ENCODE data around the gene PTH1R. TPM values are rescaled to one million over a fixed set of nuclear protein-coding genes. Genes with fewer than 3 reads are reported as not detected.

PTH1R gene
- total and polyA plus RNA-seq, 3 experiments from 2014 or later = not detected

- Mint-ChIP-seq H3K4me1 (peaks cover 60 to 79% (median 63%) of the 10 kb centered on the region in 3 donors), H3K27me3 (no peaks in the 10 kb centered on the region), H3K9me3 (peaks cover 4 to 11% (median 6%) of the 10 kb centered on the region in 5 donors), H3K27ac (peak overlapping the region; percentile 47 to 96 (median 75)), H3K4me3 (peak overlapping the region in 6 of 7 donors; percentile 33 to 85 (median 54)), H3K36me3 (peaks cover 8 to 64% (median 11%) of the 10 kb centered on the region in 3 donors)
- H3K36me3 ChIP-seq (ENCODE audit: insufficient read depth, low read length) = peaks cover 40% of the 10 kb centered on the region
- H3K27ac ChIP-seq (ENCODE audit: low read depth, low read length) = no peak overlapping the region
- no peaks in the 10 kb centered on the region for H3K9me3 ChIP-seq (ENCODE audit: low read length)
- DNase-seq = peak in 2 of 5 donors; percentile 17 to 43
- ChIA-PET CTCF (interaction anchor here (0.9 to 2.1 kb wide), 5 partner anchors 18 to 71 kb away, joined by 3 to 7 read pairs (median 4); partner anchors contain the start of gene NBEAL2), POLR2A (interaction anchor here (0.5 kb wide), 1 partner anchor 399 kb away, joined by 3 read pairs; no protein-coding TSS in a partner anchor)
- H3K27me3 ChIP-seq (ENCODE audit: insufficient read depth, low read length, poor library complexity, severe bottlenecking) = no peaks in the 10 kb centered on the region
- no peak overlapping the region for H3K4me3 ChIP-seq (ENCODE audit: low read length)
- peaks cover 59% of the 10 kb centered on the region for H3K4me1 ChIP-seq (ENCODE audit: insufficient read depth, low read length)
These were observed 49.6 kb downstream of the PTH1R start for GRCh38 chr3:46926871-46927717.

- Histone ChIP-seq H3K4me3 (ENCODE audit: low read length) (no peak overlapping the region), H3K9me3 (ENCODE audit: low read length) (no peaks in the 10 kb centered on the region), H3K27ac (ENCODE audit: low read depth, low read length) (no peak overlapping the region), H3K36me3 (ENCODE audit: insufficient read depth, low read length) (peaks cover 34% of the 10 kb centered on the region), H3K4me1 (ENCODE audit: insufficient read depth, low read length) (peaks cover 65% of the 10 kb centered on the region), H3K27me3 (ENCODE audit: insufficient read depth, low read length, poor library complexity, severe bottlenecking) (no peaks in the 10 kb centered on the region)
- Mint-ChIP-seq H3K4me3 (peak overlapping the region in 3 of 7 donors; percentile 20 to 86 (median 33)), H3K27me3 (no peaks in the 10 kb centered on the region), H3K27ac (peak overlapping the region in 5 of 8 donors; percentile 54 to 88 (median 69)), H3K4me1 (peaks cover 66 to 85% (median 69%) of the 10 kb centered on the region in 3 donors), H3K36me3 (peaks cover 8 to 58% (median 11%) of the 10 kb centered on the region in 3 donors), H3K9me3 (peaks cover 4 to 11% (median 6%) of the 10 kb centered on the region in 5 donors)
- POLR2A ChIA-PET = interaction anchor here (0.7 kb wide), 1 partner anchor 54 kb away, joined by 3 read pairs; no protein-coding TSS in a partner anchor
- CTCF ChIA-PET = interaction anchor here (0.9 to 2.1 kb wide), 3 partner anchors 18 to 70 kb away, joined by 3 to 7 read pairs (median 4); no protein-coding TSS in a partner anchor
- DNase-seq = no peak
These were observed 50.2 kb downstream of the PTH1R start for GRCh38 chr3:46927718-46928073.

DNA sequence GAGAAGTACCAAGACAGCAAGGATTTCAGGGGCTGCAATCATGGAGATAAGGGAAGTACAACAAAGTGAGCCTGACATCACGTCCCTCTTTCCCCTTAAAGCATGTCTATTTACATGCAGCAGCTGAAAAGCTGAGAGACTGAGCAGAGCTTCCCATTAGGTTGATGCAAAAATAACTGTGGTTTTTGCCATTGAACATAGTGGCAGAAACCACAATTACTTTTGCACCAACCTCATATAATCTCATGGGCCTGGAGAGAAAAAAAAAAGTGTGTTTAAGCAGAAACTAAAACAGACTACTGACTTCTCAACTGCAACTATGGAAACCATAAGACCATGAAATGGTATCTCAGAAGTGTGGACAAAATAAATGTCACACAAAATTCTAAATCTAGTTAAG lies 50.8 kb downstream of the PTH1R start:
- Histone ChIP-seq H3K4me1 (ENCODE audit: insufficient read depth, low read length) (peaks cover 71% of the 10 kb centered on the region), H3K4me3 (ENCODE audit: low read length) (no peak overlapping the region), H3K27ac (ENCODE audit: low read depth, low read length) (no peak overlapping the region), H3K9me3 (ENCODE audit: low read length) (no peaks in the 10 kb centered on the region), H3K36me3 (ENCODE audit: insufficient read depth, low read length) (peaks cover 28% of the 10 kb centered on the region), H3K27me3 (ENCODE audit: insufficient read depth, low read length, poor library complexity, severe bottlenecking) (no peaks in the 10 kb centered on the region)
- peaks cover 71 to 89% (median 71%) of the 10 kb centered on the region in 3 donors for H3K4me1 Mint-ChIP-seq
- H3K4me3 Mint-ChIP-seq = peak overlapping the region in 5 of 7 donors; percentile 12 to 86 (median 20)
- DNase-seq = peak in 2 of 5 donors; percentile 26 to 48
- peak overlapping the region; percentile 26 to 84 (median 56) for H3K27ac Mint-ChIP-seq
- H3K27me3 Mint-ChIP-seq = no peaks in the 10 kb centered on the region
- peaks cover 4 to 11% (median 6%) of the 10 kb centered on the region in 5 donors for H3K9me3 Mint-ChIP-seq
- peaks cover 8 to 52% (median 10%) of the 10 kb centered on the region in 3 donors for H3K36me3 Mint-ChIP-seq
- CTCF ChIA-PET = interaction anchor here (0.9 to 2.1 kb wide), 3 partner anchors 19 to 69 kb away, joined by 3 to 7 read pairs (median 4); no protein-coding TSS in a partner anchor
- POLR2A ChIA-PET = interaction anchor here (0.7 kb wide), 2 partner anchors 54 to 103 kb away, joined by 3 read pairs; no protein-coding TSS in a partner anchor

GRCh38 chr3:46929324-46929723 lies 51.8 kb downstream of the PTH1R start:
- H3K4me1 Mint-ChIP-seq = peaks cover 71 to 89% (median 77%) of the 10 kb centered on the region in 3 donors
- peak overlapping the region in 2 of 7 donors; percentile 1 to 10 for H3K4me3 Mint-ChIP-seq
- H3K36me3 ChIP-seq (ENCODE audit: insufficient read depth, low read length) = peaks cover 18% of the 10 kb centered on the region
- H3K9me3 ChIP-seq (ENCODE audit: low read length) = no peaks in the 10 kb centered on the region
- H3K36me3 Mint-ChIP-seq = peaks cover 7 to 44% (median 8%) of the 10 kb centered on the region in 3 donors
- H3K4me3 ChIP-seq (ENCODE audit: low read length) = no peak overlapping the region
- no peaks in the 10 kb centered on the region for H3K27me3 ChIP-seq (ENCODE audit: insufficient read depth, low read length, poor library complexity, severe bottlenecking)
- H3K4me1 ChIP-seq (ENCODE audit: insufficient read depth, low read length) = peaks cover 78% of the 10 kb centered on the region
- H3K9me3 Mint-ChIP-seq = peaks cover 4 to 11% (median 6%) of the 10 kb centered on the region in 5 donors
- no peaks in the 10 kb centered on the region for H3K27me3 Mint-ChIP-seq
- ChIA-PET CTCF (no interaction called here), POLR2A (no interaction called here)
- peak overlapping the region; percentile 59 to 86 (median 74) for H3K27ac Mint-ChIP-seq
- no peak overlapping the region for H3K27ac ChIP-seq (ENCODE audit: low read depth, low read length)
- peak in 1 of 5 donors; percentile 29 for DNase-seq

DNA sequence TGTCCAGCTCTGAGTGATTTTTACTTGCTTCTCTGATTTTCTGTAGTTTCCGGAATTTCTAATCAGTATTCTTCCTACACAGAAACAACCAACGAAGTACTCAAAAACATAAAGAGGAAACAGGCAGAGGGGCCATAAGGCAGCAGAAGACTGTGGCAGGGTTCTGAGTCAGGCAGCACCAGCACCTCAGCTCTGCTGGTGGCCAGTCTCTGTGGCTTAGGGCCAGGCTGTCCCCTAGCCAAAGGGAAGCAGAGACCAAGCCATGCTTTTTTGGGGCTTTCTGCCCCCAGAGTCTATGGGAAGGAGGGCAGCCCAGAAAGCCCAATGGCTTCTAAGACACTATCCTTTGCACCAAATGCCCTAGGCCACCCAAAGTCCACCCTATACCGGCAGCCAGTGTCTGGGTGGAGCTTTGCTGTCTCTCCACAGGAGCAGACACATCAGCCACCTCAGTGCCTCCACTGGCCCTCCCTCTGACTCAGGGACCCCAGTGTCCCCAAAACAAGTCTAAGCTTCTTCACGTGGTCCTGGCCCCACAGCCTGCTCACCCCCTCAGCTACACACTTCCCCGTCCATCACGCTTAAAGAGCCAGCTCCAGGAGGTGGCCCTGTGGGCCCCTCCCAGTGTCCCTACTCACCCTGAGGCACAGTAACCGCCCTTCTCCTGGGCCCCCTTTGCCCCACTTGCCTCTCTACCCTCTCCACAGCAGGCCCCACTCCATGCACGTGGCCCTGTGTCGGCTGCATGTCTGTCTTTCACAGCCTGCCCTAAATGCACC lies 52.8 kb downstream of the PTH1R start:
- Mint-ChIP-seq H3K9me3 (peaks cover 4 to 11% (median 6%) of the 10 kb centered on the region in 5 donors), H3K27ac (peak overlapping the region; percentile 32 to 91 (median 69)), H3K36me3 (peaks cover 7 to 41% (median 8%) of the 10 kb centered on the region in 3 donors), H3K27me3 (no peaks in the 10 kb centered on the region), H3K4me1 (peaks cover 72 to 95% (median 86%) of the 10 kb centered on the region in 3 donors), H3K4me3 (peak overlapping the region in 2 of 7 donors; percentile 22 to 73)
- Histone ChIP-seq H3K36me3 (ENCODE audit: insufficient read depth, low read length) (peaks cover 9% of the 10 kb centered on the region), H3K4me1 (ENCODE audit: insufficient read depth, low read length) (peaks cover 82% of the 10 kb centered on the region), H3K27ac (ENCODE audit: low read depth, low read length) (no peak overlapping the region), H3K27me3 (ENCODE audit: insufficient read depth, low read length, poor library complexity, severe bottlenecking) (no peaks in the 10 kb centered on the region), H3K4me3 (ENCODE audit: low read length) (no peak overlapping the region), H3K9me3 (ENCODE audit: low read length) (no peaks in the 10 kb centered on the region)
- ChIA-PET CTCF (interaction anchor here (1.2 kb wide), 1 partner anchor 21 kb away, joined by 4 read pairs; no protein-coding TSS in a partner anchor), POLR2A (no interaction called here)
- DNase-seq = no peak

GRCh38 chr3:46930945-46931403 lies 53.5 kb downstream of the PTH1R start:
- Mint-ChIP-seq H3K36me3 (peaks cover 7 to 41% (median 11%) of the 10 kb centered on the region in 3 donors), H3K27me3 (no peaks in the 10 kb centered on the region)
- CTCF ChIA-PET = interaction anchor here (1.2 to 1.3 kb wide), 2 partner anchors 8 to 22 kb away, joined by 3 to 4 read pairs; no protein-coding TSS in a partner anchor

More at GRCh38 chr3:46930945-46931403, 53.5 kb downstream of the PTH1R start:
- peak overlapping the region in 4 of 7 donors; percentile 21 to 73 (median 30) for H3K4me3 Mint-ChIP-seq
- no peaks in the 10 kb centered on the region for H3K27me3 ChIP-seq (ENCODE audit: insufficient read depth, low read length, poor library complexity, severe bottlenecking)
- no peak overlapping the region for H3K4me3 ChIP-seq (ENCODE audit: low read length)
- no peak for DNase-seq
- peak overlapping the region; percentile 32 to 91 (median 69) for H3K27ac Mint-ChIP-seq
- peaks cover 6% of the 10 kb centered on the region for H3K36me3 ChIP-seq (ENCODE audit: insufficient read depth, low read length)
- H3K4me1 ChIP-seq (ENCODE audit: insufficient read depth, low read length) = peaks cover 76% of the 10 kb centered on the region
- H3K9me3 Mint-ChIP-seq = peaks cover 4 to 11% (median 6%) of the 10 kb centered on the region in 5 donors
- peaks cover 72 to 93% (median 83%) of the 10 kb centered on the region in 3 donors for H3K4me1 Mint-ChIP-seq
- POLR2A ChIA-PET = interaction anchor here (1.7 kb wide), 1 partner anchor 16 kb away, joined by 7 read pairs; no protein-coding TSS in a partner anchor
- no peak overlapping the region for H3K27ac ChIP-seq (ENCODE audit: low read depth, low read length)
- H3K9me3 ChIP-seq (ENCODE audit: low read length) = no peaks in the 10 kb centered on the region
